ENCODE measurements around the gene DOK7. TPM values are rescaled to one million over a fixed set of nuclear protein-coding genes. Genes with fewer than 3 reads are reported as not detected.

Gene DOK7
- total RNA-seq, 1 donor from 2014 or later: not detected

DNA sequence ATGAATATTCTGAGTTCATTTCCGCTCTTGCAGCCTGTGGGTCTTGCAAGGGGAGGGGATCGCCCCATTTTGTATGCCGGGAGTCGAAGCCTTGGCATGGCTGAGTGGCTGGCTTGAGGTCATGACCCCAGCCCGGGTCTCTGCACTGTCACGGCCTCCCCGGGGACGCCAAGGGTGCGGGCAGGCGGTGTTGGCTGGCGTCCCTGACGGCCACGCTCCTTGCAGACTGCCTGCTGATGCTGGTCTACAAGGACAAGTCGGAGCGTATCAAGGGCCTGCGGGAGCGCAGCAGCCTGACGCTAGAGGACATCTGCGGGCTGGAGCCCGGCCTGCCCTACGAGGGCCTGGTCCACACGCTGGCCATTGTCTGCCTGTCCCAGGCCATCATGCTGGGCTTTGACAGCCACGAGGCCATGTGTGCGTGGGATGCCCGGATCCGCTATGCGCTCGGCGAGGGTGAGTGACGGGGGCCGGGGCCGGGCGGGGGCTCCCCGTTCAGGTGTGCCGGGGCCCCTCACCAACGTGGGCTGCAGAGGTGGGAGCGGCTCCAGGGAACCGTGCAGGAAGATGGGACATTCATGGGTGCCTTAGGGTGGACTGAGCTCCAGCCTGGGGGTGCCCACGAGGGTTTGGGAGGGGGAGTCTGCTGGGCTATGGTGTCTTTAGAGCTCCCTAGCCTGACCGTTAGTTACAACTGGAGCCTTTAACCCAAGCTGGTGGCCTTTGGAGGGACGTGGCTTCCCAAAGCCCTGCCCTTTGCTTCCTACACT is 10.3 kb downstream of the DOK7 start:
- H3K4me3 Mint-ChIP-seq: no peak overlapping the region
- no peaks in the 10 kb centered on the region for H3K9me3 Mint-ChIP-seq
- DNase-seq (ENCODE audit: low read depth, low spot score): no peak
- no peaks in the 10 kb centered on the region for H3K36me3 Mint-ChIP-seq (ENCODE audit: low read depth)
- H3K27ac Mint-ChIP-seq (ENCODE audit: unreplicated experiment): peak overlapping the region; percentile 43
- TF ChIP-seq, protein P1, sequence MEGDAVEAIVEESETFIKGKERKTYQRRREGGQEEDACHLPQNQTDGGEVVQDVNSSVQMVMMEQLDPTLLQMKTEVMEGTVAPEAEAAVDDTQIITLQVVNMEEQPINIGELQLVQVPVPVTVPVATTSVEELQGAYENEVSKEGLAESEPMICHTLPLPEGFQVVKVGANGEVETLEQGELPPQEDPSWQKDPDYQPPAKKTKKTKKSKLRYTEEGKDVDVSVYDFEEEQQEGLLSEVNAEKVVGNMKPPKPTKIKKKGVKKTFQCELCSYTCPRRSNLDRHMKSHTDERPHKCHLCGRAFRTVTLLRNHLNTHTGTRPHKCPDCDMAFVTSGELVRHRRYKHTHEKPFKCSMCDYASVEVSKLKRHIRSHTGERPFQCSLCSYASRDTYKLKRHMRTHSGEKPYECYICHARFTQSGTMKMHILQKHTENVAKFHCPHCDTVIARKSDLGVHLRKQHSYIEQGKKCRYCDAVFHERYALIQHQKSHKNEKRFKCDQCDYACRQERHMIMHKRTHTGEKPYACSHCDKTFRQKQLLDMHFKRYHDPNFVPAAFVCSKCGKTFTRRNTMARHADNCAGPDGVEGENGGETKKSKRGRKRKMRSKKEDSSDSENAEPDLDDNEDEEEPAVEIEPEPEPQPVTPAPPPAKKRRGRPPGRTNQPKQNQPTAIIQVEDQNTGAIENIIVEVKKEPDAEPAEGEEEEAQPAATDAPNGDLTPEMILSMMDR (conservative IDR thresholded peaks at IDR 0.05): no peak
- H3K27me3 Mint-ChIP-seq (ENCODE audit: low read depth): no peaks in the 10 kb centered on the region
- peaks cover 10% of the 10 kb centered on the region for H3K4me1 Mint-ChIP-seq

GRCh38 chr4:3473996-3474765 is 11.1 kb downstream of the DOK7 start:
- H3K4me3 Mint-ChIP-seq: no peak overlapping the region
- H3K9me3 Mint-ChIP-seq: no peaks in the 10 kb centered on the region
- H3K27me3 Mint-ChIP-seq (ENCODE audit: low read depth): no peaks in the 10 kb centered on the region
- H3K27ac Mint-ChIP-seq (ENCODE audit: unreplicated experiment): no peak overlapping the region
- H3K4me1 Mint-ChIP-seq: peaks cover 10% of the 10 kb centered on the region
- TF ChIP-seq, protein P1 (conservative IDR thresholded peaks at IDR 0.05): no peak
- DNase-seq (ENCODE audit: low read depth, low spot score): no peak
- H3K36me3 Mint-ChIP-seq (ENCODE audit: low read depth): no peaks in the 10 kb centered on the region

DNA sequence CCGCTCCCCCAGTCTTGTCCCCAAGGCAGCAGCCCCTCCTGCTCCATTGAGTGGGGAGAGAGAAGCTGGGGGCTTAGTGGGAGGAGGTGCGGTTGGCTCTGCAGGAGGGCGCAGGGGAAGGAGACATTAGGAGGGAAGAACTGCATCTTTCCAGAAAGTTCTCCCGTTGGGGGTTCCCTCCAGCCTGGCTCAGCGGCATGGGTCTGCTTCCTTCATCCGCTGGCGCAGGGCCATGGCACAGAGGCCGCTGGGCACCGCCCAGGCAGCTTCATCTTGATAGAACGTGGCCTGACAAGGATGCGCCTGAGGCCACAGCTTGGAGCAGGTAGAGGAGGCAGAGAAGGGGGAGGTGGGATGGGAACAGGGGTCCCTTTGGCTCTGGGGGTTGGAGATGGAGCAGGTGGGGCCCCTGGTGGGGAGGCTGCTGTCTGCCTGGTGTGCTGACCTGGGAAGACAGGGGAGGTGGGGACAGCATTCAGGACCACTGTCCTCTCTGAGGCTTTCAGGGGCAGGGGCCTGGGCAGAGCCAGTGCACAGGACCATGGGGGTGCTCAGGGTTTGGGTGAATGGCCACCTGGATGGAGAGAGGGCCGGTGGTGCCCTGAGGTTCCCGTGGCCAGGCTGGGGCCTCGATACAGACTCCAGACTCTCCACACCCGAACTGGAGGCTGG is 12.1 kb downstream of the DOK7 start:
- no peak overlapping the region for H3K27ac Mint-ChIP-seq (ENCODE audit: unreplicated experiment)
- H3K9me3 Mint-ChIP-seq: no peaks in the 10 kb centered on the region
- H3K27me3 Mint-ChIP-seq (ENCODE audit: low read depth): no peaks in the 10 kb centered on the region
- TF ChIP-seq, protein P1 (conservative IDR thresholded peaks at IDR 0.05): no peak
- no peak overlapping the region for H3K4me3 Mint-ChIP-seq
- no peak for DNase-seq (ENCODE audit: low read depth, low spot score)
- no peaks in the 10 kb centered on the region for H3K36me3 Mint-ChIP-seq (ENCODE audit: low read depth)
- H3K4me1 Mint-ChIP-seq: peaks cover 2% of the 10 kb centered on the region

DNA sequence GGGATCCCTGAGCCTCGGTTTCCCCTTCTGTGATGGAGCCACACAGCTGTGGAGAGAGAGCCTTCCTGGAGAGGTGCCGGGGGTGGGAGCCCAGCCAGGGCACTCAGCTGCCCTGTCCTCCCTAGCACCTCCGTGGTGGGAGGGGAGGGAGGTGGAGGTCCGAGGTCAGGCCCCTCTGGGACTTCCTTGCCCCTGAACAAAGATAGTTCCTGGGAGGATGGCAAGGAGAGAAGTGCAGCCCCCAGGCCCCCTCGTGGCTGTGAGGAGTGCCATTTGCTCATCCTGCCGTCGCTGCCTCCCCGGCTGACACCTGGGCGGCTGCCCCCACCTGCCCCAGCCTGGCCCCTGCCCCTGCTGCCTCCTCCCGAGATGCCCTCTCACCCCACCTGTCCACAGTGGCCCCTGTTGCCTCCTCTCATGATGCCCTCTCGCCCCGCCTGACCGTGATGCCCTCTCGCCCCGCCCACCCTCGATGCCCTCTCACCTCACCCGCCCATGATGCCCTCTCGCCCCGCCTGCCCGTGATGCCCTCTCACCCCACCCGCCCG is 12.7 kb downstream of the DOK7 start:
- Mint-ChIP-seq H3K27me3 (ENCODE audit: low read depth) (peaks cover 2% of the 10 kb centered on the region), H3K36me3 (ENCODE audit: low read depth) (no peaks in the 10 kb centered on the region), H3K9me3 (no peaks in the 10 kb centered on the region), H3K4me3 (no peak overlapping the region), H3K4me1 (peaks cover 5% of the 10 kb centered on the region), H3K27ac (ENCODE audit: unreplicated experiment) (no peak overlapping the region)
- TF ChIP-seq, protein P1 (conservative IDR thresholded peaks at IDR 0.05): no peak
- no peak for DNase-seq (ENCODE audit: low read depth, low spot score)

- TF ChIP-seq, protein P1 (conservative IDR thresholded peaks at IDR 0.05): no peak
- Mint-ChIP-seq H3K27me3 (ENCODE audit: low read depth) (peaks cover 5% of the 10 kb centered on the region), H3K36me3 (ENCODE audit: low read depth) (no peaks in the 10 kb centered on the region), H3K4me1 (peaks cover 10% of the 10 kb centered on the region), H3K27ac (ENCODE audit: unreplicated experiment) (no peak overlapping the region), H3K4me3 (no peak overlapping the region), H3K9me3 (no peaks in the 10 kb centered on the region)
- no peak for DNase-seq (ENCODE audit: low read depth, low spot score)
These were observed 13.2 kb downstream of the DOK7 start for GRCh38 chr4:3476341-3476747.

All from neural crest cell (in vitro differentiated cells).